Measurements from ENCODE around the gene TTLL11.

TTLL11 gene

GRCh38 chr9:121831869-121832268 is 261.2 kb downstream of the TTLL11 start:
- no peak for TF ChIP-seq CTCF (conservative IDR thresholded peaks at IDR 0.05; ENCODE audit: low read depth)
- no peak for DNase-seq (ENCODE audit: low spot score)
- CTCF ChIA-PET, result no interaction called here
- H3K27ac ChIP-seq, result no peak overlapping the region
- POLR2A ChIA-PET (ENCODE audit: low non-redundant PET), result no interaction called here

GRCh38 chr9:121830441-121831140 is 262.5 kb downstream of the TTLL11 start:
- no peak for TF ChIP-seq CTCF (conservative IDR thresholded peaks at IDR 0.05; ENCODE audit: low read depth)
- CTCF ChIA-PET, result no interaction called here
- POLR2A ChIA-PET (ENCODE audit: low non-redundant PET), result no interaction called here
- no peak for DNase-seq (ENCODE audit: low spot score)
- H3K27ac ChIP-seq, result no peak overlapping the region

GRCh38 chr9:121827251-121827967 is 265.7 kb downstream of the TTLL11 start:
- no peak for TF ChIP-seq CTCF (conservative IDR thresholded peaks at IDR 0.05; ENCODE audit: low read depth)
- no peak overlapping the region for H3K27ac ChIP-seq
- DNase-seq (ENCODE audit: low spot score), result no peak
- ChIA-PET CTCF (interaction anchor here (0.6 kb wide), 1 partner anchor 10 kb away, joined by 3 read pairs; no protein-coding TSS in a partner anchor), POLR2A (ENCODE audit: low non-redundant PET) (no interaction called here)

GRCh38 chr9:121826711-121827110 is 266.4 kb downstream of the TTLL11 start:
- no peak overlapping the region for H3K27ac ChIP-seq
- no peak for DNase-seq (ENCODE audit: low spot score)
- no peak for TF ChIP-seq CTCF (conservative IDR thresholded peaks at IDR 0.05; ENCODE audit: low read depth)
- ChIA-PET CTCF (no interaction called here), POLR2A (ENCODE audit: low non-redundant PET) (no interaction called here)

- CTCF ChIA-PET, result interaction anchor here (0.6 kb wide), 1 partner anchor 354 kb away, joined by 3 read pairs; no protein-coding TSS in a partner anchor
- POLR2A ChIA-PET (ENCODE audit: low non-redundant PET), result no interaction called here
- no peak overlapping the region for H3K27ac ChIP-seq
- no peak for DNase-seq (ENCODE audit: low spot score)
- no peak for TF ChIP-seq CTCF (conservative IDR thresholded peaks at IDR 0.05; ENCODE audit: low read depth)
These were observed 267.9 kb downstream of the TTLL11 start for GRCh38 chr9:121825031-121825691.

- ChIA-PET CTCF (no interaction called here), POLR2A (ENCODE audit: low non-redundant PET) (no interaction called here)
- DNase-seq (ENCODE audit: low spot score), result no peak
- H3K27ac ChIP-seq, result no peak overlapping the region
- TF ChIP-seq CTCF (conservative IDR thresholded peaks at IDR 0.05; ENCODE audit: low read depth), result no peak
These were observed 268.5 kb downstream of the TTLL11 start for GRCh38 chr9:121824651-121825030.

All from RWPE1 (cell line).